ENCODE results near the gene MAPRE2. TPM values are rescaled to one million over a fixed set of nuclear protein-coding genes. Genes with fewer than 3 reads are reported as not detected.

The MAPRE2 gene
- total RNA-seq, 4 donors from 2014 or later = 16.5 to 50.3 (median 21.2) TPM

DNA sequence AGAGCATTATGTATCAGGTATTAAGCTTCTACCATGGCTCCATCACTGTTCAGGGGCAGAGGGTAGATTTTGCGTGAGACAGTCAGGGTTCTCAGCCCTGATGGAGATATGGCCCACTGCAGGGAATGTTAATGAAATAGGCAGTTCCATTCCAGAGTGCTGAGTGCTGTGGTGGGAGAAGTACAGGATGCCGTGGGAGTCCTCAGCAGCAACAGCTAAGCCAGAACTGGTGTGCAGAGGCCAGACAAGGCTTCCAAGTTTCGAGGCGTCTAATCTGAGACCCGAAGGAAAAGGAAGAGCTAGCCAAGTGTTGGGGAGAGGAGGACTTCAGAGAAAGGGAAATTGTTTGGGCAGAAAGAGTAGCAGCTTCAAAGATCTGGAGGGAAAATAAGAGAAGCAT lies 30.2 kb upstream of the MAPRE2 start:
- Histone ChIP-seq H3K4me3 (no peak overlapping the region), H3K4me1 (no peaks in the 10 kb centered on the region), H3K27ac (no peak overlapping the region), H3K9me3 (no peaks in the 10 kb centered on the region), H3K27me3 (no peaks in the 10 kb centered on the region), H3K36me3 (no peaks in the 10 kb centered on the region)
- DNase-seq = no peak
- no peak for TF ChIP-seq POLR2A (IDR thresholded peaks at IDR 0.05)
- TF ChIP-seq, protein P1, sequence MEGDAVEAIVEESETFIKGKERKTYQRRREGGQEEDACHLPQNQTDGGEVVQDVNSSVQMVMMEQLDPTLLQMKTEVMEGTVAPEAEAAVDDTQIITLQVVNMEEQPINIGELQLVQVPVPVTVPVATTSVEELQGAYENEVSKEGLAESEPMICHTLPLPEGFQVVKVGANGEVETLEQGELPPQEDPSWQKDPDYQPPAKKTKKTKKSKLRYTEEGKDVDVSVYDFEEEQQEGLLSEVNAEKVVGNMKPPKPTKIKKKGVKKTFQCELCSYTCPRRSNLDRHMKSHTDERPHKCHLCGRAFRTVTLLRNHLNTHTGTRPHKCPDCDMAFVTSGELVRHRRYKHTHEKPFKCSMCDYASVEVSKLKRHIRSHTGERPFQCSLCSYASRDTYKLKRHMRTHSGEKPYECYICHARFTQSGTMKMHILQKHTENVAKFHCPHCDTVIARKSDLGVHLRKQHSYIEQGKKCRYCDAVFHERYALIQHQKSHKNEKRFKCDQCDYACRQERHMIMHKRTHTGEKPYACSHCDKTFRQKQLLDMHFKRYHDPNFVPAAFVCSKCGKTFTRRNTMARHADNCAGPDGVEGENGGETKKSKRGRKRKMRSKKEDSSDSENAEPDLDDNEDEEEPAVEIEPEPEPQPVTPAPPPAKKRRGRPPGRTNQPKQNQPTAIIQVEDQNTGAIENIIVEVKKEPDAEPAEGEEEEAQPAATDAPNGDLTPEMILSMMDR (IDR thresholded peaks at IDR 0.05) = no peak

DNA sequence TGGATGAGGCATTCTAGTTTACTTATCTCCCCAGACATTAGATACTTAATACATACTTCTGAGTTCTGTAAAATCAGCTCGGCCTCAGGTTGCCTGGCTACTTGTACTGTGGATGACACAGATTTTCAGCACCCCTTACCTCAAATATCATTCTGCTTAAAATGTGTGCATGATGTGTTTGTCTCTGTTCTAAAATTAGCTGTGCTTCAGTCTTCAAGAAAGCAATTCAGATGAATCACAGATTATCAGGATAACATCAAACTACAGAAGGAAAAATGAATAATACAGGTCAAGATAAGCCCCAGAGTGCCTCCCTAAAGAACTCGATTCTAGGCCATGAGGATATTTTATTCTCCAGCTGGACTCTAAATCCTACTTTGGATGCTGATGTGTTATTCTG lies 21.3 kb upstream of the MAPRE2 start:
- H3K4me3 ChIP-seq = no peak overlapping the region
- H3K27ac ChIP-seq = no peak overlapping the region
- TF ChIP-seq POLR2A (IDR thresholded peaks at IDR 0.05) = no peak
- TF ChIP-seq, protein P1 (IDR thresholded peaks at IDR 0.05) = no peak
- H3K9me3 ChIP-seq = no peaks in the 10 kb centered on the region
- H3K27me3 ChIP-seq = no peaks in the 10 kb centered on the region
- H3K4me1 ChIP-seq = no peaks in the 10 kb centered on the region
- no peak for DNase-seq
- no peaks in the 10 kb centered on the region for H3K36me3 ChIP-seq

DNA sequence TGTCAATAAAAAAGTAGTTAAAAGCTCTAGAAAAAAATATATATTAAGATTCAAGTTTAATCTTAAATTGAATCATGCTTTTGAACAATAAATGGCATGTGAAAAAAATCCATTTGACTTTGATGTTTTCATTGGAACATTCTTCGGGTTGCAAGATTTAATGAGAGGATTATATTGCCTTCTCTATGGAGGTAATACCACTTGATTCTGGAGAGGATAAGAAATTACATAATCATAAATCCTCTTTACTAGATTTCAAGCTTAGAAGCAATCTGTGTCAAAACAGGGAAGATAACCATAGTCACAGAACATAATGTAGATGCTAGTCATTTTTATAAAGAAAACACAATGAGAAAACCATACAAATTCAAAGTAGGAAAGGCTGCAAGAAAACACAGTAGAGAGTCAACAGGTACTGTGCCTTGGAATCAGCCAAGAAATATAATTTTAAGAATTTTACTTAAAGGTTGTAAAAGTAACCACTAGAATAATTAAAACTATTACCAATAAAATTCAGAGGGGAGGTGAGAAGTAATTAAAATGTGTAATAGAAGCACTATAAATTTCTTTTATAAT lies 18.7 kb upstream of the MAPRE2 start:
- no peak for DNase-seq

DNA sequence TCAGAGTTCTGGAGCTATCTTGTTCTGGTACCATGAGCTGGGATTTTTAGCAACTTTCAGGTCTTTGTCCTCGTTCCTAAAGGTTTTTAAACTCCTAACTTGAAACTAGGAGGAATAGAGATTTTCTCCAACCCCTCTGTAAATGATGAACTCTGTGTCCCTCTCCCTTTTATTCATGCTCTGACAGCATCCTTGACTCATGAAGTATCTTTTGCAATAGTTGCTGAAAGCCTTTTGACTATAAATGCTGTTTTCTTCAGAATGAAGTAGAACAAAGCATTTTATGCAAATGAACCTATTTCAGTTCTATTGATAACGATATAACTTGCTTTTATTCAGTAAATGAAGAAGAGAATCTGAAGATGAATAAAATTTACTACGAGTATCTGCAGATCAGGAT lies 17.0 kb upstream of the MAPRE2 start:
- TF ChIP-seq, protein P1 (IDR thresholded peaks at IDR 0.05) = no peak
- TF ChIP-seq POLR2A (IDR thresholded peaks at IDR 0.05) = no peak
- Histone ChIP-seq H3K4me1 (no peaks in the 10 kb centered on the region), H3K27ac (no peak overlapping the region), H3K4me3 (no peak overlapping the region), H3K36me3 (no peaks in the 10 kb centered on the region), H3K27me3 (no peaks in the 10 kb centered on the region), H3K9me3 (no peaks in the 10 kb centered on the region)
- DNase-seq = no peak

More for the DNA sequence above, 18.7 kb upstream of the MAPRE2 start:
- H3K9me3 ChIP-seq = no peaks in the 10 kb centered on the region
- no peak overlapping the region for H3K27ac ChIP-seq
- H3K4me1 ChIP-seq = no peaks in the 10 kb centered on the region
- H3K27me3 ChIP-seq = no peaks in the 10 kb centered on the region
- H3K4me3 ChIP-seq = no peak overlapping the region
- TF ChIP-seq, protein P1 (IDR thresholded peaks at IDR 0.05) = no peak
- TF ChIP-seq POLR2A (IDR thresholded peaks at IDR 0.05) = no peak
- no peaks in the 10 kb centered on the region for H3K36me3 ChIP-seq

DNA sequence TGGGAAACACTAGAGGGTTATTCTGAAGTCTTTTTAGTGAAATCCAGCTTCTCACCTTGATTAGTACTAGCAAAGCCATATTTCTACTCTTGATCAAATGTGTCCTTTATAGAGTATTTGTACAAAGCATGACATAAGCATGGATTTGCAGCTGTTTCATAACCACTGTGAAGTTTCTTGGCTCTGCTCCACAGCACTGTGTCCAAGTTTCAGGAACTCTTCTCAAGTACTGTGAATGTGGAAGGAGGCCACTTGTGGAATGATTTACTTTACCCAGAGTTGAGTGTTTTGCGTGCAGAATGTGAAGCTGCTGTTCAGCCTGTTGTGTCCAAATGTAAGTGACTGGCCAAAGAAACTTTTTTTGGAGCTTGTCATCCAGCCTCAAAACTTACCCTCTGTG lies 16.2 kb upstream of the MAPRE2 start:
- Histone ChIP-seq H3K27me3 (no peaks in the 10 kb centered on the region), H3K27ac (no peak overlapping the region)

More for the DNA sequence above, 16.2 kb upstream of the MAPRE2 start:
- Histone ChIP-seq H3K4me1 (peaks cover 0 to 1% (median under 1%) of the 10 kb centered on the region in 4 donors), H3K36me3 (no peaks in the 10 kb centered on the region), H3K9me3 (no peaks in the 10 kb centered on the region), H3K4me3 (no peak overlapping the region)
- peak in 1 of 3 donors; percentile 74 for DNase-seq
- TF ChIP-seq POLR2A (IDR thresholded peaks at IDR 0.05) = no peak
- TF ChIP-seq, protein P1 (IDR thresholded peaks at IDR 0.05) = no peak
